Thyroid gland (tissue), 4 donors: ENCODE measurements around the gene FSTL3.

ENCODE experiments used
- CTCF ChIP-seq, 6 experiments: fragments of 200-600 bp in 3 of 6; fragments of 450-650 bp in 3 of 6; sonication (generic) in 3 of 6; IDR thresholded peaks; one replicate each; pipeline ENCODE4 v1.5.1; 2016 to 2019; ENCODE audit warnings: antibody characterized with exemption in 6 of 6, mild to moderate bottlenecking in 2 of 6, inconsistent platforms in 1 of 6, moderate library complexity in 1 of 6
- POLR2A ChIP-seq, 2 donors: fragments of 450-650 bp; IDR thresholded peaks; one replicate each; pipeline ENCODE4 v1.6.1; 2017; ENCODE audit warnings: antibody characterized with exemption in 2 of 2, mild to moderate bottlenecking in 2 of 2, moderate library complexity in 1 of 2

DNA sequence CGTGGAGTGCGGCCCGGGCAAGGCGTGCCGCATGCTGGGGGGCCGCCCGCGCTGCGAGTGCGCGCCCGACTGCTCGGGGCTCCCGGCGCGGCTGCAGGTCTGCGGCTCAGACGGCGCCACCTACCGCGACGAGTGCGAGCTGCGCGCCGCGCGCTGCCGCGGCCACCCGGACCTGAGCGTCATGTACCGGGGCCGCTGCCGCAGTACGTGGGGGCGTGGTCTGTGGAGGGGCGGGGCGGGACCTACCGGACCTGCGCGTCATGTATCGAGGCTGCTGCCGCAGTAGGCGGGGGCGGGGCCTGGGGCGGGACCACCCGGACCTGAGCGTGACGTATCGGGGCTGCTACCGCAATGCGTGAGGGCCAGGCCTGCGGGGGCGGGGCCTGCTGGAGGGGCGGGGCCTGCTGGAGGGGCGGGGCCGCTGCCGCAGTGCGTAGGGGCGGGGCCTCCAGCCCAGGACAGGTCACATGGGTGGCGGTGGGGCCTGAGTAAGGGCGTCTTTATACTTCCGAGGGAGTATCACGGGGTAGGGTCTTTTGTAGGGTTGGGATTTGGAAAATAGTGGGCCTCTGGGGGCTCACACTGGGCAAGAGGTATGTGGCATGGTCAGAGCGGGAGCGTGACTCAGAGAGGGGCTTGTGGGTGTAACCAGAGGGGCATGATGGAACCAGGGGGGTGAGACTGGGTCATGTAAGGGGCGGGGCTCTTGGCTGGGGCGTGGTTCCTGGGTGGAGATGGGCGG lies 4.3 kb downstream of the FSTL3 start:
- TF ChIP-seq CTCF (IDR thresholded peaks at IDR 0.05) (peak in 3 of 6 experiments; percentile 44 to 56 (median 48)), POLR2A (IDR thresholded peaks at IDR 0.05) (peak; percentile 59 to 91)
